ENCODE results near the gene XRN2. TPM values are rescaled to one million over a fixed set of nuclear protein-coding genes. Genes with fewer than 3 reads are reported as not detected.

The XRN2 gene
- total and polyA plus RNA-seq, 8 donors: 12.5 to 66.8 (median 27.7) TPM

DNA sequence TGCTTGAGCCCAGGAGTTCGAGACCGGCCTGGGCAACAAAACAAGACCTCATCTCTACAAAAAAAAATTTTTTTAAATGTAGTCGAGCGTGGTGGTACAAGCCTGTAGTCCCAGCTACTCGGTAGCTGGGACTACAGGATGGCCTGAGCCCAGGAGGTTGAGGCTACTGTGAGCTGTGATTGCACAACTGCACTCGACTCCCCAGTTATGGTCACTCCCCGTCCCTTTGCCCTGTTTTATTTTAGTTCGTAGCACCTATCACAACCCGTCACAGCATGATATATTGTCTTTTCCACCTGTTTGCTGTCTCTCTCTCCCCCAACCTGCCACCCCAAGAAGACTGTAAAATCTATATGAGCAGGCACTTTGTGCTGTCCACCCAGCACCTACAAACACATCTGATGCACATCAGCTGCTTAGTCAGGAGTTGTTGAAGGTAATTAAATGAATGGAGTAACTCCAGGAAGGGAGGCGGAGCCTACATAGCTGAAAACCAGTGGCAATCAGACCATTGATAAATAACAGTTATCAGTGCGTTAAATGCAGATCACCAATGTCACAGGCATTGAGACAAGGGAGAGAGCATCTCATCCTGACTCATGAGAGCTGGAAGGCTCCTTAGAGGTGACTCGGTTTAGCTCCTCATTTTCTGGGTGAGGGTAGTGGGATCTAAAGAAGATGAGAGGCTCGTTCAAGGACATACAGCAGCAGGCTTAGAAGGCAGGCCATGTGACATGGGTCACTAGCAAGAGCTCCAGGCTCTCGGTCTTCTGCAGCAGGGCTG, 14.4 kb upstream of the XRN2 start:
- no peak for DNase-seq
- WGBS, 5 donors: 59 to 67% (median 65%) methylated on average over 14 of the region's 14 CpGs

DNA sequence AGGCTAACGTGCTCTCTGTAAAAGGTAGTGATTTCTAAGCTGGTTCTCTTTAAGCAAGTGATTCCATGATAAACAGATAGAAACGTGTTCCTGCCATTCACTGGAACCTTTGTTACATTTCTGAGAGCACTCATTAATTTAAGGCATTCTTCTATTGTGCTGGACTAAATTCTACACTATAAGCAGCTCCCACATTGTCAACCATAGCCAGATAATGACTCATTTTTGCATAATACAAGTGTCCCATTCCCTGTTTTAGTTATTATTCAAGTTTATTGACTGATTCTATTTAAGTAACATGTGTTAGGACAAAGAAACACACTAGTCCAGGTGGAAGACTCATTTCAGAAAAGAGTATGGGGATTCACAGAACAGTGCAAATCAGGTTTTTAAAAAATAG, 13.5 kb upstream of the XRN2 start:
- H3K9me3 ChIP-seq: peaks cover 0 to 11% (median 6%) of the 10 kb centered on the region in 4 donors
- no peak overlapping the region for H3K27ac ChIP-seq
- H3K27me3 ChIP-seq: peaks cover 0 to 41% (median 0%) of the 10 kb centered on the region in 3 donors
- intact Hi-C loops (cut with DNase I; ENCODE audit: low total_unique reads): no loop called here
- H3K4me3 ChIP-seq: no peak overlapping the region
- H3K4me1 ChIP-seq: no peaks in the 10 kb centered on the region
- no peaks in the 10 kb centered on the region for H3K36me3 ChIP-seq
- TF ChIP-seq POLR2AphosphoS5 (IDR thresholded peaks at IDR 0.05) (no peak), EP300 (IDR thresholded peaks at IDR 0.05) (no peak), POLR2A (IDR thresholded peaks at IDR 0.05) (no peak)
- TF ChIP-seq, protein P1, sequence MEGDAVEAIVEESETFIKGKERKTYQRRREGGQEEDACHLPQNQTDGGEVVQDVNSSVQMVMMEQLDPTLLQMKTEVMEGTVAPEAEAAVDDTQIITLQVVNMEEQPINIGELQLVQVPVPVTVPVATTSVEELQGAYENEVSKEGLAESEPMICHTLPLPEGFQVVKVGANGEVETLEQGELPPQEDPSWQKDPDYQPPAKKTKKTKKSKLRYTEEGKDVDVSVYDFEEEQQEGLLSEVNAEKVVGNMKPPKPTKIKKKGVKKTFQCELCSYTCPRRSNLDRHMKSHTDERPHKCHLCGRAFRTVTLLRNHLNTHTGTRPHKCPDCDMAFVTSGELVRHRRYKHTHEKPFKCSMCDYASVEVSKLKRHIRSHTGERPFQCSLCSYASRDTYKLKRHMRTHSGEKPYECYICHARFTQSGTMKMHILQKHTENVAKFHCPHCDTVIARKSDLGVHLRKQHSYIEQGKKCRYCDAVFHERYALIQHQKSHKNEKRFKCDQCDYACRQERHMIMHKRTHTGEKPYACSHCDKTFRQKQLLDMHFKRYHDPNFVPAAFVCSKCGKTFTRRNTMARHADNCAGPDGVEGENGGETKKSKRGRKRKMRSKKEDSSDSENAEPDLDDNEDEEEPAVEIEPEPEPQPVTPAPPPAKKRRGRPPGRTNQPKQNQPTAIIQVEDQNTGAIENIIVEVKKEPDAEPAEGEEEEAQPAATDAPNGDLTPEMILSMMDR (IDR thresholded peaks at IDR 0.05): no peak
- 18 to 37% (median 24%) methylated on average over 2 of the region's 2 CpGs for WGBS, 5 donors
- DNase-seq: no peak

More for the DNA sequence above, 14.4 kb upstream of the XRN2 start:
- no peak overlapping the region for H3K27ac ChIP-seq
- TF ChIP-seq POLR2A (IDR thresholded peaks at IDR 0.05): no peak
- TF ChIP-seq, protein P1 (IDR thresholded peaks at IDR 0.05): no peak
- TF ChIP-seq EP300 (IDR thresholded peaks at IDR 0.05): no peak
- no peak for TF ChIP-seq POLR2AphosphoS5 (IDR thresholded peaks at IDR 0.05)
- no peaks in the 10 kb centered on the region for H3K4me1 ChIP-seq
- intact Hi-C loops (cut with DNase I; ENCODE audit: low total_unique reads): no loop called here
- H3K27me3 ChIP-seq: peaks cover 0 to 41% (median 0%) of the 10 kb centered on the region in 3 donors
- H3K9me3 ChIP-seq: peaks cover 0 to 11% (median 6%) of the 10 kb centered on the region in 4 donors
- no peak overlapping the region for H3K4me3 ChIP-seq
- no peaks in the 10 kb centered on the region for H3K36me3 ChIP-seq

DNA sequence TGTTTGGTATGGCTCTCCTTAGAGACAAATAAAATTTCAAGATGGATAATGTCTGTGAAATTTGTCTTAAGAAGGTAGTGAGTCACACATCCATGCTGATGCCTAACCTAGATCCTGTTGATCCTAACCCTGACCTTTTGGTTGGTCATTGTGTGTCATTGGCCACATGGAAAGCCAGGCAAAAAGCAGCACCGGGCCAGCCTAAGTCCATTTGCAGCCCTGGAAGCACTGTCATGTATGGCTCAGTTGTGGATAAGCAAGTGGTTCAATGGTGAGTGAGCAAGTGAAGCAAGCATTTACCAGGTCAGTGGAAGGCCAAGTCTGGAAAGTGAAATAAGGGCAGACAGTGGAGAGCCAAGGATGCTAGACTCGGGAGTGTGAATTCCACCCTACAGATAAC, 12.1 kb upstream of the XRN2 start:
- TF ChIP-seq EP300 (IDR thresholded peaks at IDR 0.05) (no peak), POLR2A (IDR thresholded peaks at IDR 0.05) (no peak), POLR2AphosphoS5 (IDR thresholded peaks at IDR 0.05) (no peak)
- TF ChIP-seq, protein P1 (IDR thresholded peaks at IDR 0.05): no peak
- intact Hi-C loops (cut with DNase I; ENCODE audit: low total_unique reads): no loop called here
- no peak overlapping the region for H3K4me3 ChIP-seq
- H3K27ac ChIP-seq: no peak overlapping the region
- H3K4me1 ChIP-seq: no peaks in the 10 kb centered on the region
- DNase-seq: no peak
- 79 to 92% (median 86%) methylated on average over 2 of the region's 2 CpGs for WGBS, 5 donors
- no peaks in the 10 kb centered on the region for H3K36me3 ChIP-seq
- H3K9me3 ChIP-seq: peaks cover 0 to 5% (median 2%) of the 10 kb centered on the region in 4 donors
- peaks cover 0 to 30% (median 0%) of the 10 kb centered on the region in 3 donors for H3K27me3 ChIP-seq

DNA sequence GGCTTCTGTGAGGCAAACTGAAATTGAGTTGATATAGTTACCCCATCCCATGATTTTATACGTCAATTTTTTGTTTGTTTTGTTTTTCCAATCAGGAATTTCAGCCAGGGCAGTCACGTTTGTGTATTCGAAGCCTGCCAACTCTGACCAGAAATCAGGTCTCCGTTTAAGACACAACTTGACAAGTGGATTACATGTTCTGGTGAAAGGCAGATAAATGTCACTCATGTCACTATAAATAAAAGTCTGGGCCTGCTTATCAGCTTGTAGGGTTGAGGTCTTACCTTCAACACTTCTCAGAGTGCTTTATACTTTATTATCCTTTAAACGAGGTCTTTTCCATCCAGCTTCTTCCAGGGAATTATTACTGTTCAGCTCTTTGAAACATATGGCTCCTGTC, 8.4 kb upstream of the XRN2 start:
- H3K4me1 ChIP-seq: no peaks in the 10 kb centered on the region
- no peaks in the 10 kb centered on the region for H3K36me3 ChIP-seq
- no peak for DNase-seq
- 61 to 67% (median 63%) methylated on average over 5 of the region's 5 CpGs for WGBS, 5 donors
- H3K27me3 ChIP-seq: peaks cover 0 to 4% (median 0%) of the 10 kb centered on the region in 3 donors
- no peak overlapping the region for H3K27ac ChIP-seq
- intact Hi-C loops (cut with DNase I; ENCODE audit: low total_unique reads): no loop called here
- H3K9me3 ChIP-seq: no peaks in the 10 kb centered on the region
- H3K4me3 ChIP-seq: no peak overlapping the region
- TF ChIP-seq, protein P1 (IDR thresholded peaks at IDR 0.05): no peak
- TF ChIP-seq POLR2A (IDR thresholded peaks at IDR 0.05): no peak
- TF ChIP-seq POLR2AphosphoS5 (IDR thresholded peaks at IDR 0.05): no peak
- no peak for TF ChIP-seq EP300 (IDR thresholded peaks at IDR 0.05)

All from stomach (tissue), 9 donors.